Transverse colon (tissue), 4 donors: ENCODE measurements around the gene SPRR1A.

ENCODE experiments used
- EP300 ChIP-seq: sonication (generic); formaldehyde crosslinking; IDR thresholded peaks from one replicate; pipeline ENCODE4 v1.6.1; 2017; ENCODE audit warnings: antibody characterized with exemption, low read depth
- POLR2A ChIP-seq: fragments of 450-650 bp; IDR thresholded peaks from one replicate; pipeline ENCODE4 v1.6.1; 2016; ENCODE audit warnings: antibody characterized with exemption, mild to moderate bottlenecking, moderate library complexity
- POLR2AphosphoS5 ChIP-seq, 3 donors: sonication (generic); formaldehyde crosslinking; IDR thresholded peaks; one replicate each; pipeline ENCODE4 v1.6.1; 2016; ENCODE audit warnings: antibody characterized with exemption in 3 of 3
- TF ChIP-seq, protein P1 (sequence below), 5 experiments: fragments of 200-600 bp in 3 of 5; fragments of 450-650 bp in 2 of 5; sonication (generic) in 3 of 5; IDR thresholded peaks; 1 replicate in 2 of 5; 2 replicates in 3 of 5; pipeline ENCODE4 v1.5.1; 2016 to 2017; ENCODE audit warnings: antibody characterized with exemption in 5 of 5, inconsistent platforms in 3 of 5, mild to moderate bottlenecking in 2 of 5, moderate library complexity in 1 of 5

DNA sequence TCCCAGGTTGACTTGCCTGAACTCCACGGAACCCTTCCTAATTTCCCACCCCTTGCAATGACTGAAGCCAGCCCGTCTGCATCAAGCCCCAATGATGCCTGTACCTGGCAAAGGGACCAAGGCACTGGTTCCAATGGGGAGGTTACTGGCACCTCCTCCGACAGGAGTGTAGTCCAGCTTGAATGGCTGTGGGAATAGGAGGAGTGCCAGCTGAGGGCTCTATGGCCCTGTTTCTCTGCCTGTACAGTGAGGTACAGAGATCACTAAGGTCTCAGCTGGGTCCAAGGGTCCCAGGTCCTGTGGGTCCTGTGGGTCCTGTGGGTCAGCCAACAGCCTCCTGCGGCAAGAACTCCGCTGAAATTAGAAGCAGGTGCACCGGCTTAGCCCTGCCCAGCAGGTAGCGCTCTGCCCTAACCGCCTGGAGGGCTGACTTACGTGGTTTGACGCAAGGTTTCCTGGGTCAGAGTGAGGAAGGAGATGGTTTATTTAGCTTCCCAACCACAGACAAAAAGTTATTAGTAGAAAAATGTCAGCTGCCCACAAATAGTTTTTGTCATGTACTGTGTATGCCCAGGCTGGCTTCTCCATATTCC lies 23.3 kb upstream of the SPRR1A start:
- TF ChIP-seq POLR2A (no peak), EP300 (no peak), POLR2AphosphoS5 (IDR thresholded peaks at IDR 0.05) (no peak)
- TF ChIP-seq, protein P1, sequence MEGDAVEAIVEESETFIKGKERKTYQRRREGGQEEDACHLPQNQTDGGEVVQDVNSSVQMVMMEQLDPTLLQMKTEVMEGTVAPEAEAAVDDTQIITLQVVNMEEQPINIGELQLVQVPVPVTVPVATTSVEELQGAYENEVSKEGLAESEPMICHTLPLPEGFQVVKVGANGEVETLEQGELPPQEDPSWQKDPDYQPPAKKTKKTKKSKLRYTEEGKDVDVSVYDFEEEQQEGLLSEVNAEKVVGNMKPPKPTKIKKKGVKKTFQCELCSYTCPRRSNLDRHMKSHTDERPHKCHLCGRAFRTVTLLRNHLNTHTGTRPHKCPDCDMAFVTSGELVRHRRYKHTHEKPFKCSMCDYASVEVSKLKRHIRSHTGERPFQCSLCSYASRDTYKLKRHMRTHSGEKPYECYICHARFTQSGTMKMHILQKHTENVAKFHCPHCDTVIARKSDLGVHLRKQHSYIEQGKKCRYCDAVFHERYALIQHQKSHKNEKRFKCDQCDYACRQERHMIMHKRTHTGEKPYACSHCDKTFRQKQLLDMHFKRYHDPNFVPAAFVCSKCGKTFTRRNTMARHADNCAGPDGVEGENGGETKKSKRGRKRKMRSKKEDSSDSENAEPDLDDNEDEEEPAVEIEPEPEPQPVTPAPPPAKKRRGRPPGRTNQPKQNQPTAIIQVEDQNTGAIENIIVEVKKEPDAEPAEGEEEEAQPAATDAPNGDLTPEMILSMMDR (IDR thresholded peaks at IDR 0.05): no peak
